ENCODE data around the gene DHRSX.

GRCh38 chrX:2193273-2193592 lies 307.5 kb downstream of the DHRSX start:
- TF ChIP-seq POLR2A (IDR thresholded peaks at IDR 0.05) (no peak), CTCF (IDR thresholded peaks at IDR 0.05) (no peak)
